Ovary (tissue), 3 donors: ENCODE results near the gene SKIC8.

Experiments
- CTCF ChIP-seq, 3 donors: fragments of 450-650 bp in 2 of 3; fragments of 200-600 bp in 1 of 3; IDR thresholded peaks; one replicate each; pipeline versions ENCODE4 v1.5.1 to v1.8.0; 2016 to 2022; ENCODE audit warnings: antibody characterized with exemption in 3 of 3, mild to moderate bottlenecking in 1 of 3
- EP300 ChIP-seq: sonication (generic); formaldehyde crosslinking; IDR thresholded peaks from one replicate; pipeline ENCODE4 v1.6.1; 2017; ENCODE audit warnings: antibody characterized with exemption
- POLR2A ChIP-seq: fragments of 450-650 bp; IDR thresholded peaks from one replicate; pipeline ENCODE4 v1.6.1; 2017; ENCODE audit warnings: antibody characterized with exemption, mild to moderate bottlenecking, moderate library complexity
- donor health status: DM: no; HTN: no; CAD: no.

GRCh38 chr15:78244101-78244500 lies 55.3 kb downstream of the SKIC8 start:
- TF ChIP-seq CTCF (IDR thresholded peaks at IDR 0.05) (no peak), POLR2A (no peak), EP300 (no peak)
